ENCODE measurements around the gene ATAD5.

DNA sequence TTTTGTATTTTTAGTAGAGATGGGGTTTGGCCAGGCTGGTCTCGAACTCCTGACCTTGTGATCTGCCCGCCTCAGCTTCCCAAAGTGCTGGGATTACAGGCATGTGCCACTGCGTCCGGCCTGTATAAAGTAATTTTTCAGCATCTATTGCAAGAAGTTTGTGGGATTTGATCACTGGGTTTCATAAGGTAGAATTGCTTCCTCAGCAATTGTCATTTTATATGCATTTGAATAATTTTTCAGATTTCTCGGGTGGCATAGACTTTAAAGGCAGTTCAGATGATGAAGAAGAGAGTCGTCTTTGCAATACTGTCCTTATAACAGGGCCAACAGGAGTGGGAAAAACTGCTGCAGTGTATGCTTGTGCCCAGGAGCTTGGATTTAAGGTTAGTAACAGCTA is 37.2 kb downstream of the ATAD5 start:
- no peak for TF ChIP-seq CTCF (conservative IDR thresholded peaks at IDR 0.05)
- TF ChIP-seq EZH2 (IDR thresholded peaks at IDR 0.05; ENCODE audit: low read depth): no peak

Measured in PC-9 (cell line).